ENCODE data around the gene TNK2.

- no peak for TF ChIP-seq TAF1 (IDR thresholded peaks at IDR 0.05; ENCODE audit: borderline replicate concordance, insufficient read depth, low read length)
- no peak for TF ChIP-seq POLR2AphosphoS5 (IDR thresholded peaks at IDR 0.05; ENCODE audit: low read depth, low read length)
- TF ChIP-seq SIN3A (IDR thresholded peaks at IDR 0.05; ENCODE audit: borderline replicate concordance, insufficient read depth, low read length), result no peak
These were observed 90.7 kb downstream of the TNK2 start for GRCh38 chr3:195817578-195818135.

Data from PFSK-1 (cell line).